WI38 (cell line): ENCODE results near the gene TFEB.

Experiments
- H3K4me3 ChIP-seq: 2 replicates; pipeline ENCODE4 v1.5.1; 2011; ENCODE audit warnings: low read depth, mild to moderate bottlenecking, control low read depth, low read length
- CTCF ChIP-seq: IDR thresholded peaks from 2 replicates; pipeline ENCODE4 v1.5.1; 2012; ENCODE audit warnings: low read depth, mild to moderate bottlenecking, control low read depth, low read length

Gene TFEB

GRCh38 chr6:41664271-41664670 is 71.1 kb downstream of the TFEB start:
- no peak for TF ChIP-seq CTCF

GRCh38 chr6:41663568-41663967 is 71.8 kb downstream of the TFEB start:
- TF ChIP-seq CTCF, result no peak
- H3K4me3 ChIP-seq, result no peak overlapping the region

More at GRCh38 chr6:41664271-41664670, 71.1 kb downstream of the TFEB start:
- H3K4me3 ChIP-seq, result no peak overlapping the region

GRCh38 chr6:41659935-41660334 is 75.5 kb downstream of the TFEB start:
- H3K4me3 ChIP-seq, result no peak overlapping the region
- no peak for TF ChIP-seq CTCF

GRCh38 chr6:41658636-41659035 is 76.8 kb downstream of the TFEB start:
- H3K4me3 ChIP-seq, result no peak overlapping the region
- no peak for TF ChIP-seq CTCF

GRCh38 chr6:41657131-41658094 is 78.0 kb downstream of the TFEB start:
- TF ChIP-seq CTCF, result no peak

GRCh38 chr6:41656002-41656691 is 79.3 kb downstream of the TFEB start:
- no peak for TF ChIP-seq CTCF
- no peak overlapping the region for H3K4me3 ChIP-seq

More at GRCh38 chr6:41657131-41658094, 78.0 kb downstream of the TFEB start:
- no peak overlapping the region for H3K4me3 ChIP-seq

- TF ChIP-seq CTCF, result no peak
- H3K4me3 ChIP-seq, result no peak overlapping the region
Measured at GRCh38 chr6:41655646-41656001, 79.8 kb downstream of the TFEB start.
